H9 (cell line): Measurements from ENCODE around the gene CFAP299. TPM values are rescaled to one million over a fixed set of nuclear protein-coding genes. Genes with fewer than 3 reads are reported as not detected.

Experiments used
- DNase-seq: peaks from one replicate; pipeline ENCODE4 v3.0.0-alpha.2; 2017
- H2AFZ ChIP-seq: one replicate; pipeline ENCODE4 v1.6.1; 2013; ENCODE audit warnings: mild to moderate bottlenecking, low read length, control low read depth, moderate library complexity
- H2AK5ac ChIP-seq: 2 replicates; pipeline ENCODE4 v1.6.1; 2013; ENCODE audit warnings: low read length, control low read depth, mixed read lengths; ENCODE audit not compliant: insufficient read length
- H2BK120ac ChIP-seq: one replicate; pipeline ENCODE4 v1.6.1; 2013; ENCODE audit warnings: low read depth, mild to moderate bottlenecking, low read length, control low read depth, inconsistent platforms; ENCODE audit not compliant: poor library complexity, severe bottlenecking
- H2BK12ac ChIP-seq: 2 replicates; pipeline ENCODE4 v1.6.1; 2013; ENCODE audit warnings: low read length, control low read depth, mixed read lengths, low read depth; ENCODE audit not compliant: insufficient read length
- H2BK15ac ChIP-seq: 2 replicates; pipeline ENCODE4 v1.6.1; 2013; ENCODE audit warnings: low read depth, low read length, control low read depth
- H2BK20ac ChIP-seq: one replicate; pipeline ENCODE4 v1.6.1; 2013; ENCODE audit warnings: low read depth, mild to moderate bottlenecking, low read length, control low read depth, inconsistent platforms; ENCODE audit not compliant: poor library complexity, severe bottlenecking
- H2BK5ac ChIP-seq: 2 replicates; pipeline ENCODE4 v1.6.1; 2013; ENCODE audit warnings: low read length, control low read depth, mixed read lengths; ENCODE audit not compliant: insufficient read length
- H3K14ac ChIP-seq: 2 replicates; pipeline ENCODE4 v1.6.1; 2013; ENCODE audit warnings: low read length, control low read depth; ENCODE audit not compliant: insufficient read depth
- H3K18ac ChIP-seq: 2 replicates; pipeline ENCODE4 v1.6.1; 2013; ENCODE audit warnings: low read depth, mild to moderate bottlenecking, mixed read lengths, low read length, control low read depth; ENCODE audit not compliant: insufficient read length
- H3K23ac ChIP-seq: 2 replicates; pipeline ENCODE4 v1.6.1; 2013; ENCODE audit warnings: low read length, control low read depth, mixed read lengths, low read depth; ENCODE audit not compliant: insufficient read length
- H3K23me2 ChIP-seq: 2 replicates; pipeline ENCODE4 v1.6.1; 2013; ENCODE audit warnings: low read depth, mild to moderate bottlenecking, mixed read lengths, low read length, control low read depth; ENCODE audit not compliant: insufficient read length, poor library complexity, severe bottlenecking
- H3K27ac ChIP-seq: 2 replicates; pipeline ENCODE4 v1.5.1; 2013; ENCODE audit warnings: low read length, control low read depth, mixed read lengths, low read depth; ENCODE audit not compliant: insufficient read length
- H3K27me3 ChIP-seq: 2 replicates; pipeline ENCODE4 v1.6.1; 2013; ENCODE audit warnings: low read length, control low read depth, inconsistent platforms; ENCODE audit not compliant: insufficient read depth
- H3K4ac ChIP-seq: 2 replicates; pipeline ENCODE4 v1.6.1; 2013; ENCODE audit warnings: low read depth, mild to moderate bottlenecking, control low read depth, inconsistent platforms, low read length, moderate library complexity
- H3K4me1 ChIP-seq: 2 replicates; pipeline ENCODE4 v1.6.1; 2013; ENCODE audit warnings: low read length, control low read depth, inconsistent platforms; ENCODE audit not compliant: insufficient read depth
- H3K4me2 ChIP-seq: 2 replicates; pipeline ENCODE4 v1.6.1; 2013; ENCODE audit warnings: low read length, control low read depth, mixed read lengths; ENCODE audit not compliant: insufficient read length, insufficient read depth
- H3K56ac ChIP-seq: 2 replicates; pipeline ENCODE4 v1.6.1; 2013; ENCODE audit warnings: low read depth, mild to moderate bottlenecking, mixed read lengths, low read length, control low read depth; ENCODE audit not compliant: insufficient read length
- H3K79me1 ChIP-seq: 2 replicates; pipeline ENCODE4 v1.6.1; 2013; ENCODE audit warnings: low read depth, mild to moderate bottlenecking, moderate library complexity, low read length, control low read depth, inconsistent platforms; ENCODE audit not compliant: insufficient read depth, poor library complexity, severe bottlenecking
- H3K79me2 ChIP-seq: 2 replicates; pipeline ENCODE4 v1.6.1; 2013; ENCODE audit warnings: low read length, control low read depth, inconsistent platforms; ENCODE audit not compliant: insufficient read depth
- H3K9ac ChIP-seq: 2 replicates; pipeline ENCODE4 v1.6.1; 2013; ENCODE audit warnings: low read length, control low read depth, mixed read lengths; ENCODE audit not compliant: insufficient read length; ENCODE audit errors: extremely low read depth
- H3K9me3 ChIP-seq: one replicate; pipeline ENCODE4 v1.6.1; 2013; ENCODE audit warnings: low read depth, low read length, inconsistent platforms; ENCODE audit not compliant: control insufficient read depth
- H3T11ph ChIP-seq: one replicate; pipeline ENCODE4 v1.6.1; 2013; ENCODE audit warnings: mild to moderate bottlenecking, low read length, control low read depth, inconsistent platforms
- H4K20me1 ChIP-seq: one replicate; pipeline ENCODE4 v1.6.1; 2013; ENCODE audit not compliant: control insufficient read depth, insufficient read length, insufficient read depth
- H4K5ac ChIP-seq: 2 replicates; pipeline ENCODE4 v1.6.1; 2013; ENCODE audit warnings: low read depth, mild to moderate bottlenecking, mixed read lengths, low read length, control low read depth; ENCODE audit not compliant: insufficient read length
- H4K8ac ChIP-seq: replicated peaks from 2 replicates; pipeline ENCODE4 v1.6.1; 2013; ENCODE audit warnings: low read length, control low read depth, mixed read lengths, low read depth; ENCODE audit not compliant: insufficient read length
- H4K91ac ChIP-seq: 2 replicates; pipeline ENCODE4 v1.6.1; 2013; ENCODE audit warnings: low read depth, mild to moderate bottlenecking, moderate library complexity, mixed read lengths, low read length, control low read depth; ENCODE audit not compliant: insufficient read length
- H3K27ac Mint-ChIP-seq, 3 experiments: 2 replicates in 2 of 3; 3 replicates in 1 of 3; pipeline ENCODE4 v1.8.0; 2020 to 2021; ENCODE audit warnings: mixed read lengths in 3 of 3, mild to moderate bottlenecking in 1 of 3, moderate library complexity in 1 of 3
- H3K27me3 Mint-ChIP-seq: 2 replicates; pipeline ENCODE4 v1.8.0; 2021; ENCODE audit warnings: low read depth, mild to moderate bottlenecking, moderate library complexity, mixed read lengths
- H3K36me3 Mint-ChIP-seq, 3 experiments: 2 replicates in 2 of 3; 3 replicates in 1 of 3; pipeline ENCODE4 v1.8.0; 2020 to 2021; ENCODE audit warnings: low read depth in 3 of 3, mixed read lengths in 3 of 3; ENCODE audit not compliant: insufficient read depth in 1 of 3
- H3K4me1 Mint-ChIP-seq, 2 experiments: 2 replicates each; pipeline ENCODE4 v1.8.0; 2020; ENCODE audit warnings: mixed read lengths in 2 of 2
- H3K4me3 Mint-ChIP-seq, 2 experiments: 2 replicates in 1 of 2; 3 replicates in 1 of 2; pipeline ENCODE4 v1.8.0; 2020 to 2021; ENCODE audit warnings: mild to moderate bottlenecking in 2 of 2, mixed read lengths in 2 of 2, moderate library complexity in 1 of 2
- H3K9me3 Mint-ChIP-seq, 2 experiments: 2 replicates in 1 of 2; 3 replicates in 1 of 2; pipeline ENCODE4 v1.8.0; 2020; ENCODE audit warnings: mild to moderate bottlenecking in 2 of 2, mixed read lengths in 2 of 2, moderate library complexity in 1 of 2
- CTCF ChIP-seq: fragments of 200-600 bp; sonication (generic); conservative IDR thresholded peaks from 3 replicates; pipeline ENCODE4 v1.8.0; 2021; ENCODE audit warnings: antibody characterized with exemption, mild to moderate bottlenecking
- WGBS: extraction: QIAGEN DNeasy Blood & Tissue Kit; methylation state at CpG from one replicate; pipeline ENCODE4 v1.1.7; 2013; ENCODE audit warnings: missing lambda C conversion rate, low lambda C conversion rate, mixed read lengths; ENCODE audit not compliant: insufficient read length; ENCODE audit errors: extremely low coverage; 5-methylcytosine and 5-hydroxymethylcytosine counted together
- total RNA-seq: library from RNA; stranded (reverse); gene quantifications from 2 replicates; pipeline ENCODE4 v1.2.1, GENCODE V29; 2021

CFAP299 gene
- total RNA-seq, 1 experiment from 2014 or later = not detected

GRCh38 chr4:80732010-80732409 is 396.5 kb downstream of the CFAP299 start:
- H3K9me3 ChIP-seq = no peaks in the 10 kb centered on the region
- H3K14ac ChIP-seq = no peak overlapping the region
- H4K20me1 ChIP-seq = no peaks in the 10 kb centered on the region
- no peak overlapping the region for H3K9ac ChIP-seq
- H3K9me3 Mint-ChIP-seq = no peaks in the 10 kb centered on the region; a peak in 2 of 5 replicates
- H4K5ac ChIP-seq = no peak overlapping the region
- no peak overlapping the region for H2AK5ac ChIP-seq
- no peaks in the 10 kb centered on the region for H3K4me1 ChIP-seq
- H3K4me3 Mint-ChIP-seq = no peak overlapping the region
- H3K27me3 Mint-ChIP-seq = peaks cover 3% of the 10 kb centered on the region
- H3K27me3 ChIP-seq = no peaks in the 10 kb centered on the region
- H3K36me3 Mint-ChIP-seq = peaks cover 0 to 2% (median 0%) of the 10 kb centered on the region in 3 experiments; a peak in 1 of 7 replicates
- H3T11ph ChIP-seq = no peak overlapping the region
- H3K27ac Mint-ChIP-seq = no peak overlapping the region
- no peak overlapping the region for H3K23ac ChIP-seq
- no peaks in the 10 kb centered on the region for H3K79me2 ChIP-seq
- H4K8ac ChIP-seq = no peak overlapping the region
- H2BK120ac ChIP-seq = no peak overlapping the region
- no peak overlapping the region for H2BK12ac ChIP-seq
- H3K4me1 Mint-ChIP-seq = no peaks in the 10 kb centered on the region
- H3K18ac ChIP-seq = no peak overlapping the region
- no peak overlapping the region for H2BK5ac ChIP-seq
- H4K91ac ChIP-seq = no peak overlapping the region
- H2BK20ac ChIP-seq = no peak overlapping the region
- no peak overlapping the region for H3K56ac ChIP-seq
- H3K27ac ChIP-seq = no peak overlapping the region
- no peak for TF ChIP-seq CTCF
- H3K79me1 ChIP-seq = no peaks in the 10 kb centered on the region
- no peaks in the 10 kb centered on the region for H3K23me2 ChIP-seq
- no peak overlapping the region for H2BK15ac ChIP-seq
- H3K4me2 ChIP-seq = no peak overlapping the region
- no peak overlapping the region for H3K4ac ChIP-seq
- no peak overlapping the region for H2AFZ ChIP-seq
- no CpG with 5 or more reads among the region's 1 CpG for WGBS
- no peak for DNase-seq
